ENCODE data around the gene RFWD3.

- TF ChIP-seq CTCF (IDR thresholded peaks at IDR 0.05) (no peak), POLR2A (IDR thresholded peaks at IDR 0.05) (no peak)
These were observed 5.6 kb downstream of the RFWD3 start for GRCh38 chr16:74661064-74661463.

Data from thyroid gland (tissue), 4 donors.